H1 (cell line): Measurements from ENCODE around the gene GRK7. TPM values are rescaled to one million over a fixed set of nuclear protein-coding genes. Genes with fewer than 3 reads are reported as not detected.

Experiments used
- ATF2 ChIP-seq: IDR thresholded peaks from 2 replicates; pipeline ENCODE4 v1.6.1; 2012; ENCODE audit warnings: low read length, inconsistent platforms
- JUN ChIP-seq: IDR thresholded peaks from 2 replicates; pipeline ENCODE4 v1.6.1; 2011; ENCODE audit warnings: low read depth, mild to moderate bottlenecking, improper control_type of control experiment, low read length
- SAP30 ChIP-seq: fragments of 300-600 bp; sonication (generic); IDR thresholded peaks from 2 replicates; pipeline ENCODE4 v1.7.1; 2012; ENCODE audit warnings: low read length, moderate library complexity, mild to moderate bottlenecking, inconsistent platforms; ENCODE audit not compliant: insufficient read depth, insufficient replicate concordance
- SIRT6 ChIP-seq: IDR thresholded peaks from one replicate; pipeline ENCODE4 v1.7.1; 2012; ENCODE audit warnings: low read length, inconsistent platforms
- SP1 ChIP-seq: IDR thresholded peaks from 2 replicates; pipeline ENCODE4 v1.6.1; 2011; ENCODE audit warnings: low read depth, low read length
- polyA plus RNA-seq, 7 experiments: library from polyadenylated mRNA; depleted of rRNA in 3 of 7; stranded (reverse) in 5 of 7; unstranded in 2 of 7; fragments of >200 nt in 5 of 7; fragments of 200-250 nt in 2 of 7; gene quantifications; 1 replicate in 5 of 7; 2 replicates in 1 of 7; 4 replicates in 1 of 7; pipeline versions ENCODE4 v1.2.1 to v1.2.3, GENCODE V29; 2011 to 2013; ENCODE audit warnings: missing spikeins in 2 of 7, mixed read lengths in 2 of 7
- total RNA-seq: library from RNA; stranded (reverse); fragmentation: NEBNext Ultra II Directional; extraction: Animal tissue kit (Norgen Biotek cat#: 25700); gene quantifications from 2 replicates; pipeline ENCODE4 v1.2.1, GENCODE V29; 2021

The GRK7 gene
- total and polyA plus RNA-seq, 2 of the 8 experiments (the other 6 are each of a cell fraction or from before 2014, with no cell fraction given) = not detected

- TF ChIP-seq ATF2 = no peak
- TF ChIP-seq SAP30 = no peak
- TF ChIP-seq SIRT6 = no peak
- no peak for TF ChIP-seq JUN
- TF ChIP-seq SP1 = no peak
Observed at GRCh38 chr3:141798448-141798845, 35.2 kb downstream of the GRK7 start (continued).
